ENCODE results near the gene SSU72. TPM values are rescaled to one million over a fixed set of nuclear protein-coding genes. Genes with fewer than 3 reads are reported as not detected.

SSU72 gene
- polyA plus RNA-seq, 1 donor from 2014 or later: 56.2 TPM

- H2AFZ ChIP-seq (ENCODE audit: low read depth, low read length): no peak overlapping the region
- peak overlapping the region; percentile 99 for H3K27ac ChIP-seq (ENCODE audit: low read length)
These were observed 40.2 kb upstream of the SSU72 start for GRCh38 chr1:1614954-1615255.

GRCh38 chr1:1614204-1614953, 39.7 kb upstream of the SSU72 start:
- no peaks in the 10 kb centered on the region for H4K20me1 ChIP-seq (ENCODE audit: insufficient read depth)
- H3F3A ChIP-seq (ENCODE audit: insufficient read depth, low read length, poor library complexity, severe bottlenecking): no peaks in the 10 kb centered on the region
- H3K9me2 ChIP-seq (ENCODE audit: insufficient read depth, low read length): no peaks in the 10 kb centered on the region
- H3K27me3 ChIP-seq (ENCODE audit: insufficient read depth, low read depth, low read length): no peaks in the 10 kb centered on the region
- H2AFZ ChIP-seq (ENCODE audit: low read depth, low read length): no peak overlapping the region
- H3K27ac ChIP-seq (ENCODE audit: low read length): peak overlapping the region; percentile 99
- H3K4me3 ChIP-seq (ENCODE audit: low read length): peak overlapping the region; percentile 100
- peak overlapping the region; percentile 99 for H3K9ac ChIP-seq (ENCODE audit: low read length)
- H3K4me2 ChIP-seq (ENCODE audit: low read length): peak overlapping the region; percentile 64
- H3K9me3 ChIP-seq (ENCODE audit: low read length): no peaks in the 10 kb centered on the region
- no peaks in the 10 kb centered on the region for H3K36me3 ChIP-seq (ENCODE audit: insufficient read depth, low read length)
- H3K79me2 ChIP-seq (replicated peaks; ENCODE audit: insufficient read depth, low read length): peaks cover 13% of the 10 kb centered on the region
- TF ChIP-seq REST (IDR thresholded peaks at IDR 0.05; ENCODE audit: borderline replicate concordance) (no peak), CTCF (IDR thresholded peaks at IDR 0.05; ENCODE audit: poor library complexity, severe bottlenecking) (no peak), TAF1 (IDR thresholded peaks at IDR 0.05; ENCODE audit: low read depth) (no peak), EP300 (conservative IDR thresholded peaks at IDR 0.05; ENCODE audit: poor library complexity, severe bottlenecking) (no peak), SMC3 (conservative IDR thresholded peaks at IDR 0.05; ENCODE audit: poor library complexity) (no peak)

More at GRCh38 chr1:1614954-1615255, 40.2 kb upstream of the SSU72 start:
- H3F3A ChIP-seq (ENCODE audit: insufficient read depth, low read length, poor library complexity, severe bottlenecking): no peaks in the 10 kb centered on the region
- peaks cover 13% of the 10 kb centered on the region for H3K79me2 ChIP-seq (replicated peaks; ENCODE audit: insufficient read depth, low read length)
- no peaks in the 10 kb centered on the region for H3K9me2 ChIP-seq (ENCODE audit: insufficient read depth, low read length)
- H3K4me2 ChIP-seq (ENCODE audit: low read length): peak overlapping the region; percentile 64
- H3K4me3 ChIP-seq (ENCODE audit: low read length): peak overlapping the region; percentile 100
- H3K9me3 ChIP-seq (ENCODE audit: low read length): no peaks in the 10 kb centered on the region
- H4K20me1 ChIP-seq (ENCODE audit: insufficient read depth): no peaks in the 10 kb centered on the region
- TF ChIP-seq RAD21 (conservative IDR thresholded peaks at IDR 0.05): peak; percentile 40
- no peak for TF ChIP-seq EZH2 (IDR thresholded peaks at IDR 0.05; ENCODE audit: borderline replicate concordance, insufficient read depth, low read length, poor library complexity, severe bottlenecking)
- TF ChIP-seq MXI1 (conservative IDR thresholded peaks at IDR 0.05; ENCODE audit: poor library complexity, severe bottlenecking): peak; percentile 92
- peak; percentile 20 for TF ChIP-seq SMC3 (conservative IDR thresholded peaks at IDR 0.05; ENCODE audit: poor library complexity)
- no peak for TF ChIP-seq CTCF (IDR thresholded peaks at IDR 0.05; ENCODE audit: poor library complexity, severe bottlenecking)
- TF ChIP-seq POLR2AphosphoS5 (IDR thresholded peaks at IDR 0.05): peak; percentile 58
- TF ChIP-seq TAF1 (IDR thresholded peaks at IDR 0.05; ENCODE audit: low read depth): no peak
- no peak for TF ChIP-seq EP300 (conservative IDR thresholded peaks at IDR 0.05; ENCODE audit: poor library complexity, severe bottlenecking)
- peak; percentile 39 for TF ChIP-seq REST (IDR thresholded peaks at IDR 0.05; ENCODE audit: borderline replicate concordance)
- peak overlapping the region; percentile 99 for H3K9ac ChIP-seq (ENCODE audit: low read length)
- no peaks in the 10 kb centered on the region for H3K27me3 ChIP-seq (ENCODE audit: insufficient read depth, low read depth, low read length)
- no peaks in the 10 kb centered on the region for H3K36me3 ChIP-seq (ENCODE audit: insufficient read depth, low read length)

Measured in neural cell (in vitro differentiated cells).